ENCODE measurements around the gene SNCA.

SNCA gene

DNA sequence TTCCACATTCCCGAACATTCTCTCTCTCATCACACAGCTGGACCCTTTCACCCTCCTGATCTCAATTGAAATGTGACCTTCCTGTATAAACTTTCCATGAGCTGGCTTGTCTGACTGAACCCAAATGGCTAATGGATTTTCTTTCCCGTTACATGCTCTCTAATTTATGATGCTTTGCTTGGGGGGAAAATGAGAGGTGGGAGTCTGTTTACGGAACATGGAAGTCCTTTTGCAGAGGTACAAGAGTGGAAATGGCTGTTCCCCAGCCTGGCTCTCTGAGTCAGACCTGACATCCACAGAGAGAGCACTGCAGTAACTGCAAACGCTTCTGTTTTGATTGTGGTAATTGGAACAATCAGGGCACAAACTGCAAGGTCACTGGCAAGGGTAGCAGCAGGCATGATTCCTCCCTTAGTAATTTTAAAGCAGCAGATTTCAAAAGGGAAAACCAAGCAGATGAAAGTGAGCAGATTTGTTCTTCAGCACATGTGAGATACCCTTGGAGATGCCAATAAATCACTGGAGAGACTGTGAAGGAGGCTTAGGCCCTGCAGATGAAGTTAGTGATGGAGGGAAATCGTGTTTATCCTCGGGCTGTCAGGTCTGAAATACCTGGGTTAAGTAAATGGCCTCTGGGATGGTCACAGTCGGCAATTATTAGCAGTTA, 83.9 kb downstream of the SNCA start:
- peak; percentile 32 for DNase-seq

- DNase-seq, result no peak
Observed at GRCh38 chr4:89751416-89751815, 85.5 kb downstream of the SNCA start.

GRCh38 chr4:89746377-89746776, 90.6 kb downstream of the SNCA start:
- DNase-seq, result no peak

DNA sequence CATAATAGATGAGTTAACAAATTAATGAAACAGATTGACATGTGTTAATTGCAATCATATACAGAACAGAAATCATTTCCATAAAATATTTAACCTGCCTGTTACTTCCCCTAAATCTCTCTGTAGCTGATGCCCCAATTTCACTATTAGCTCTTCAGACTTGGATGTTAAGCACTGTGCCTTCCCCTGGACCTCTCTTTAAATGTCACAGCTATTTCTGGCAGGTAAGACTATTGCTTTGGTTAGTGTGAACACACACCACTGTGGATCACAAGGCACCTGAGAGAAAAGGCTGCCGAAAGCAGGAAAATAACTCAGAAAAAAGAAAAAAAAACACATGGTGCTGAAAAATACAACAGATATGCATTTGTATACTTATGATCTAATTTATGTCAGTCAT, 91.3 kb downstream of the SNCA start:
- no peak for DNase-seq

GRCh38 chr4:89744914-89745313, 92.0 kb downstream of the SNCA start:
- DNase-seq, result no peak

DNA sequence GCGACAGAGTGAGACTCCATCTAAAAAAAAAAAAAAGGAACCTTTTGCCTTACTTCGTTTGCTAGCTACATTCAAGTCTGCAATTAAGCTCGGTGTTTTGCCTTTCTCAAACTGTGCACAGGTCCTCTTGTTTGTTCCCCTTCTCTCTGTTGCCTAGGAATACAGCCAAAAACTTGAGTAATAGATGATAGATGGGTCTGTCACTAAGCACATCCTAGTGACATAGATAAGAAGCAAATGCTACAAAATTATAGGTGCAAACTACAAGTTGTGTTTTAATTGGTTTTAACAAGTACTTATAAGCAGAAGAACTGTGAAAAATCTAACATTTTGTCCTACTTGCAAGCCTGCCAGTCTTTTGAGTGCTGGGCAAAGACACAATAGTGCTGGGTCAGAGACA, 95.2 kb downstream of the SNCA start:
- no peak for DNase-seq

- DNase-seq, result no peak
Observed at GRCh38 chr4:89739311-89739988, 97.5 kb downstream of the SNCA start.

DNA sequence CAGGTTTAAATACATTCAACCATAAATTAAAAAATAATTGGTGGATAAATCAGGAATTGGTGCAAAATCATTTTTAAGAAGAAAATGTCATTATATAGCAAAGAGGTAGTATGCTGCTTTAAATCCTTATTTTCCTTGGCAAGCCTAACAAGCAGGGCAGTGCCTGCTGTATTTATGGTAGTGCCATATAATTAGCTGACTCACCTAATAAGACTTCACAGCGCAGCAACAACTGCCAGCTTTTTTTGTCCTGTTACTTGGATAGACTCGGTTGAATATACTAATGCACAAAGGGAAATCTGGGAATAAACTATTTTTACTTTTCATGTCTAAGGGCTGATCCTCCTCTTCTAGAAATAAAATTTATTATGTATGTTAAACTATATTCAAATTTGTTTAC, 99.1 kb downstream of the SNCA start:
- peak; percentile 39 for DNase-seq

DNA sequence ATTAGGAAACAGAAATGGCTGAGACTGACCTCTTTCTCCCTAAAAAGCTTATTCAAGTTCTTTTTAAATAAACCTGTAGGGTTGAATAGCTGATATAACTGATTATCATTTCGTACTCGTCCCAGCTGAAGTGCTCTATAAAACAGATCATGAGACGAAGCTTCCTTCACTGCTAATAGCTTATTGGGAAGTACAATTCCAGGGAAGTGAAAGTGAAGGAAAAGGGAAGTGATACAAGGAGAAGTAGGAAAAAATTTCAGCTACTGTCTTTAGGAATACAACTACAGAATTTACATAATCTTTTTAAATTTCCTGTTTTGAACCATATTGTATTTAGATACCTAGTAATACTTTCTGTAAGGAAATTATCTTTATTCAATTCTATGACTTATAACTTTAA, 103.0 kb downstream of the SNCA start:
- no peak for DNase-seq

DNA sequence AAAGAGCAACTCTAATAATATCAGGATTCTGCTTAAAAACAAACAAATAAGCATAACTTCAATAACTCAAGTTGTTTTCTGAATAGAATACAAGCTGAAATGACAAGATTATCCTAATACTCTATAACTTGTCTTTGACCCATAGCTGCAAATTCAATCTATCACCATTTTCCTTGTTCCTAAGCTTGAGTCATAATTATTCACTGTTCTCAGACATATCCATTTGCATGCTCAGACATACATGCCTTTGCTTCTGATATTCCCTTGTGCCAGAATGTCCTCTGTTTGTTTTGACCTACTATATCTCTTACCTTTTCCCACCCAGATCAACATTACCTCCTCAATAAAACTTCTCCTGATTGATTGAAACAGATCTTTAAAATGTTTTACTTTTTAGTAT, 109.7 kb downstream of the SNCA start:
- DNase-seq, result no peak

- DNase-seq, result no peak
Observed at GRCh38 chr4:89725268-89725667, 111.7 kb downstream of the SNCA start.

DNA sequence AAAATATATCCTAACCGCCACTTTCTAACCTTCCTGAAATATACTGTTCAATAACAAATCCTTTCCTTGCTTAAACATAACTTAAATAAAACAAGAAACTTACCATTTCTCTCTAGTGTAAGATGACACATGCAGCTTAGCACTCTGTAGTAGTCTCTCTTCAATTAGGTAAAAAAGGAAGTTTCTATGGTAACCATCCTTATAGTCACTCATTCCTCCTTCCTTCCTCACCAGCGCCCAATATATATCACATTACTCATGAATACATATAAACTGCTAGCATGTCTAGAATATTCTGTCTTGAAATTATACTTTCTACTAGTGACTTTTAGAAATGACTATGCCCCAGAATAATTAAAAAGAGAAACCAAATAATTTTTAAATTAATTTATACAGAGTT, 112.2 kb downstream of the SNCA start:
- peak; percentile 83 for DNase-seq

GRCh38 chr4:89723096-89723495, 113.9 kb downstream of the SNCA start:
- no peak for DNase-seq

DNA sequence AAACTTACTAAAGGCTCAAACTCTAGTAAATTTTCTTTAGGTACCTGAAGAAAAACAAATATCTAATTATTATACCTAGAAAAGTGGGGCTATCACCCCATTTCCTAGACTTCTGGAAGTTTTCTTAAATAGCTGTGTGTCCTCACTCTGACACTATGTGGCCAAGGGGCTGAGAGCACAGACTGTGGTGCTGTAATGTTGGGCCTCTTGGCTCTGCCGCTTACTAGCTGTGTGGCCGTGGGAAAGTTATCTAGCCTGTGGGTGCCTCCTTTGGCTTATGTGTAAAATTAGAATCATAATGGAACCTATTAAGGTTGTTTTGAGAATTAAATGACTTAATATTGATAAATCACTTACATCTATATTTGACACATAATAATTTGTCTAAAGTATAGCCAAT, 114.4 kb downstream of the SNCA start:
- no peak for DNase-seq

- no peak for DNase-seq
Observed at GRCh38 chr4:89720981-89721380, 116.0 kb downstream of the SNCA start.

GRCh38 chr4:89719536-89720090, 117.3 kb downstream of the SNCA start:
- no peak for DNase-seq

DNA sequence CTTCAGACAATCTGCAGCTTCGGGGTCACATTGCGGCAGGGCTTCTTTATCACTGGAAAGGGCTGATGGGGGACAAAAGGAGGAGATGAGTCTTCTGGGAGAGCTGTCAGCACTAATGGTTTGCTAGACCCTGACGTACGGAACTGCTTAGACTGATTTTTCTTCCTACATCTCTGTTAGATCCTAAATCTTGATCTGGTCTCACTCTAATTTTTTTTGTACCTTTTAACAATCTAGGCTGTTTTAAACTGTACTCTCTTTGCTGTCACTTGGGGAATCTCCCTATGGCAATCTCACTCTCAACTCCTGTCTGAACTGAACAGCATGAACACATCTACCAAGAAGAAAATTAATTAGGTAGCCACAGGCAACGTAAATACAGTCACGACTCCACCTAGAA, 120.1 kb downstream of the SNCA start:
- DNase-seq, result no peak

GRCh38 chr4:89715631-89716030, 121.3 kb downstream of the SNCA start:
- no peak for DNase-seq

DNA sequence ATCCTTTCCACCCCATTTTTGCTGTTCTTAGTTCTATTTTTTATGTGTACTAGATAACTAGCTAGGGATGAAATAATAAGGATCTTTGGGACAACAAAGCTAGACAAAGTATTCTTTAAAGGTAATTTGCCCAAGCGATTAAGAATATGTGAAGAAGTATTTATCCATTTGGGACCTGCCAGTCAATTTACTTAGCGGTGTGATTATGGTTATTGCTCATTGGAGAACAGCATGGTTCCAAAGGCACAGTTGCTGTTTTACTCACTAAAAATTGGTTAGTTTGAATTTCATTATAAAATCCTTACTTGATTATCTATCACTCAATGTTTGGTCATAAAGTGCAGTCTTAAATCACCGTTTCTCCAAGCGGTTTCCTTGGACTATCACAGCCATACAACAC, 124.1 kb downstream of the SNCA start:
- no peak for DNase-seq

- DNase-seq, result peak; percentile 4
Observed at GRCh38 chr4:89712141-89712540, 124.8 kb downstream of the SNCA start.

DNA sequence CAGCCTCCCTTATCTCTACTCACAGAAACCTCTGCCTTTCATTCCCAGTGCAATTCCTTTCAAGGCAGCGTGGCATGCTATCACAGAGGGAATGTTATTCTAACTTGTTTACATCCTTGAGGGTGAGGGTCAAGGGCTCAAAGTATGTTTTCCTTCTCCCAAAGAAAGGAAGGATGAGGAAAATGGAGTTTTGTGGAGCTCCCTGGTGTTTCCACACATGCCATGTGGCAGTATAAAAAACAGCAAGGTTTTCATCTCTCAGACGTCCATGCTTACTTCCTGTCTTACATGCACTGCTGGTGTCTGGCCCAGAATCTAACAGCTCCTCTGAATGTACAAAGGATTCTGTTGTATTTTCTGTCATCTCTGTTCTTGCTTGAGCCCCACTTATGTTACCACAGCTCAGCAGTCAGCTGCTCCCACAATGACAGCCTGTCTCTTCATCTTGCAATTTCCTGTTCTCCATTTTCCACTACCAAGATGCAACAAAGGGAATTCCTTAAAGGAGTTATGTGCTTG, 128.0 kb downstream of the SNCA start:
- DNase-seq, result no peak

DNA sequence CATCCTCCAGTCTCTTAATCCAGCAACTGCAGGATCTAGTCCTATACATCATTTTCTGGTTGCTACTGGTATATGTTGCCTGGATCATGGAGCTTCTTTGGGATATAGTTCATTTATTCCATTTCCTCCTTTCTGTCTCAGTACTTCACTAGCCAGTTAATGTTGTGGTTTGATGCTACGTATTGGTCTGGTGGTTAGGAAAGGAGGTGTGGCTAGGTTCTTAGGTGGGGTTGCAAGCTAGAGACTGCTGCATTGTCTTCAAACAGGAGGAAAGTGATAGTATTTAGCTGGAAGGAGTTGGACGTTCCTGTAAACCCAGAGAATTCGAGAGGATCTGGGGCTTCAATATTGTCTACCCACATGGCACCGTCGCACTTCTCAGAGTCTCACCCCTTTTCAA, 129.5 kb downstream of the SNCA start:
- no peak for DNase-seq

DNA sequence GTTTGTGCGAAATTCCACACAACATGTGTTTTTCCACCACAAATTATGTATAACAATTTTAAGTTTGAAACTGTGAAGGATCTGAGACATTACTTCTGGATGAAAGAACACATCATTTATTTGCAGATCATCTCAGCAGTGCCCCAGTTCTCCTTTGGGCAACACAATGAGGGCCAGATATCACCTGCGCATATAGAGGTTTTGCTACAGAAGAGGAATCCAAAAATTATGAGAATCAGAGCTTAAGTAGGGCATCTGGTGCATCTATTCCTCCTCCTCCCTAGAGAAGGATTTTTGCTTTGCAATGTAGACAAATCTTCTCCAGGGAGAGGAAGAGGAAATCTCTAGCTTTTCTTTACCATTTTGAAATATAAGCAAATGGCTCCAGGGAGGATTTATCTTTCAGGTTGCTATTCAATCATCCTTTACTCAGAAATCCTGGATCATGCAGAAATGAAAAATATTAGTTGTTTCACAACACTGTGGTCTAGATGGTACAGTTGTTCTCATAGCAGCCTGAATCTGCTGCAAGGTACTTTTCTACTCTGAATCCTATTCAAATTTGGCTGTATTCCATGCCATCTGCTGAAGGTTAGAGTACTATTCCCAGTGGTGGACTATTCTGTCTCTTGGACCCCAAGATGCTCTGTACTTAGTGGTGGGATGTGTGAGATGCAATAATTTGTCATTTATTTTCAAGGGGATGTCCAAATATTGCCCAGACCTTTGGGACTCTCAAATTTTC, 132.1 kb downstream of the SNCA start:
- no peak for DNase-seq
